K562 (cell line): ENCODE results near the gene SLC22A4. TPM values are rescaled to one million over a fixed set of nuclear protein-coding genes. Genes with fewer than 3 reads are reported as not detected.

ENCODE experiments used
- ASH1L ChIP-seq: fragments of 450-650 bp; IDR thresholded peaks from 2 replicates; pipeline ENCODE4 v1.6.1; 2018; ENCODE audit warnings: borderline replicate concordance, mild to moderate bottlenecking, low read depth; ENCODE audit not compliant: partially characterized antibody
- BHLHE40 ChIP-seq: IDR thresholded peaks from 2 replicates; pipeline ENCODE4 v1.6.1; 2011; ENCODE audit warnings: low read length, improper control_type of control experiment
- CBX2 ChIP-seq: fragments of 200-600 bp; sonication (generic); IDR thresholded peaks from one replicate; pipeline ENCODE4 v1.6.1; 2012; ENCODE audit warnings: mild to moderate bottlenecking, low read length, inconsistent platforms; ENCODE audit not compliant: insufficient read depth, poor library complexity, severe bottlenecking
- CCNT2 ChIP-seq: IDR thresholded peaks from 2 replicates; pipeline ENCODE4 v1.6.1; 2011; ENCODE audit warnings: borderline replicate concordance, low read depth, mild to moderate bottlenecking, moderate library complexity, mixed read lengths, low read length; ENCODE audit not compliant: insufficient read length; ENCODE audit errors: extremely low read depth
- DDX20 ChIP-seq: fragments of 450-650 bp; IDR thresholded peaks from 2 replicates; pipeline ENCODE4 v1.6.1; 2016; ENCODE audit warnings: missing genetic modification characterization, low read depth, mild to moderate bottlenecking, missing compliant biosample characterization, moderate library complexity
- EGR1 ChIP-seq: fragments of 450-650 bp; conservative IDR thresholded peaks from 2 replicates; pipeline ENCODE4 v1.6.1; 2017; ENCODE audit warnings: mild to moderate bottlenecking
- FOSL1 ChIP-seq: fragments of 200-800 bp; sonication (Bioruptor generic); conservative IDR thresholded peaks from 2 replicates; pipeline ENCODE4 v1.6.1; 2016; ENCODE audit warnings: missing genetic modification characterization, missing compliant biosample characterization
- NFIC ChIP-seq: fragments of 450-650 bp; IDR thresholded peaks from 2 replicates; pipeline ENCODE4 v1.6.1; 2017; ENCODE audit warnings: mild to moderate bottlenecking, inconsistent platforms
- SIX5 ChIP-seq, 2 experiments: IDR thresholded peaks; 2 replicates each; pipeline ENCODE4 v1.6.1; 2011; ENCODE audit warnings: low read length in 2 of 2, borderline replicate concordance in 1 of 2, low read depth in 1 of 2, mild to moderate bottlenecking in 1 of 2, moderate library complexity in 1 of 2; ENCODE audit not compliant: insufficient read depth in 1 of 2
- STAG1 ChIP-seq: sonication (generic); formaldehyde crosslinking; IDR thresholded peaks from 2 replicates; pipeline ENCODE4 v1.5.0; 2020; ENCODE audit warnings: missing genetic modification reagents, borderline replicate concordance
- TAF1 ChIP-seq: IDR thresholded peaks from 2 replicates; pipeline ENCODE4 v1.6.1; 2011; ENCODE audit warnings: mild to moderate bottlenecking, low read length, moderate library complexity; ENCODE audit not compliant: insufficient read depth, control insufficient read depth, severe bottlenecking; ENCODE audit errors: extremely low read depth
- TAL1 ChIP-seq: fragments of 450-650 bp; IDR thresholded peaks from 2 replicates; pipeline ENCODE4 v1.6.1; 2016; ENCODE audit warnings: mild to moderate bottlenecking
- TCF3 ChIP-seq: sonication (generic); formaldehyde crosslinking; IDR thresholded peaks from 2 replicates; pipeline ENCODE4 v1.4.0; 2020; ENCODE audit warnings: mild to moderate bottlenecking, missing genetic modification reagents
- TCFL5 ChIP-seq: fragments of 250-450 bp; sonication (Bioruptor Pico); conservative IDR thresholded peaks from 2 replicates; pipeline ENCODE4 v1.6.1; 2021; ENCODE audit warnings: mild to moderate bottlenecking, moderate library complexity, matching md5 sums
- ZNF347 ChIP-seq: fragments of 450-650 bp; formaldehyde crosslinking; IDR thresholded peaks from 2 replicates; pipeline ENCODE4 v1.4.0; 2020; ENCODE audit warnings: low read depth, mild to moderate bottlenecking, moderate library complexity
- ZNF644 ChIP-seq: fragments of 200-800 bp; sonication (Bioruptor generic); IDR thresholded peaks from 2 replicates; pipeline ENCODE4 v1.6.1; 2016; ENCODE audit warnings: low read depth, missing genetic modification characterization, missing compliant biosample characterization
- polyA plus RNA-seq, 8 experiments: library from polyadenylated mRNA; depleted of rRNA in 4 of 8; stranded (reverse) in 5 of 8; unstranded in 3 of 8; fragments of >200 nt; fragmentation: Nextera tagmentation in 2 of 8; fragmentation: Illumina TruSeq in 1 of 8; extraction: Ambion mirVana in 2 of 8; extraction: Trizol in 1 of 8; gene quantifications; 2 replicates each; pipeline versions ENCODE4 v1.2.1 to v1.2.3, GENCODE V29; 2011 to 2014; ENCODE audit warnings: inconsistent platforms in 1 of 8, missing spikeins in 1 of 8
- total RNA-seq, 7 experiments: library from RNA; depleted of rRNA in 6 of 7; stranded (reverse); fragments of >200 nt in 6 of 7; fragmentation: Illumina TruSeq in 2 of 7; extraction: Trizol in 2 of 7; gene quantifications; 2 replicates each; pipeline versions ENCODE4 v1.2.1 to v1.2.3, GENCODE V29; 2011 to 2021; ENCODE audit warnings: low replicate concordance in 1 of 7
- TF ChIP-seq, protein P1 (sequence below): fragments of 250-450 bp; sonication (Bioruptor Pico); IDR thresholded peaks from 2 replicates; pipeline ENCODE4 v1.8.0; 2022; ENCODE audit warnings: moderate library complexity, mild to moderate bottlenecking, inconsistent platforms
- TF ChIP-seq, protein P2 (sequence below): fragments of 450-650 bp; IDR thresholded peaks from 2 replicates; pipeline ENCODE4 v1.6.1; 2016; ENCODE audit warnings: low read depth
- TF ChIP-seq, protein P3 (sequence below): sonication (generic); formaldehyde crosslinking; IDR thresholded peaks from 2 replicates; pipeline ENCODE4 v1.8.0; 2022; ENCODE audit warnings: mild to moderate bottlenecking, missing genetic modification reagents

Gene SLC22A4
- total and polyA plus RNA-seq, 9 of the 15 experiments (the other 6 are each of a cell fraction or from before 2014, with no cell fraction given) = 2.7 to 9.5 (median 6.2) TPM

DNA sequence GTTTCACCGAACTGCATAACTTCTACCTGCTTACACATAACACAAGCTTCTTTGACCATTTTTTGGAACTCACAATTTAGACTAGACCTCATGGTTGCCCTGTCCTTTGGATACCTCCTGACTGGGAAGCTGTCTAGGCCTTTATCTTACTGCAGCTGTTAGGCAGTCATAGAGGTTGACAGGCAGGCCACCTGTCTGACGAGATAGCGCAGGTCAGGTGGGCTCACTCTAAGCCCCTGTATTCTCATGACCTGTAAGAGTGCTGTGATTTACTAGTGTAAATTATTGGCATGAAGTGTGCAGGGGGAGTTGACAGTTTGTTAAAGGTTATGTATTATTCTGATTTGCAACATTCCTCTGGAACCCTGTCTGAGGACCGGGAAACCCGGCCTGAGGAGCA, 29.0 kb downstream of the SLC22A4 start (continued):
- TF ChIP-seq, protein P1, sequence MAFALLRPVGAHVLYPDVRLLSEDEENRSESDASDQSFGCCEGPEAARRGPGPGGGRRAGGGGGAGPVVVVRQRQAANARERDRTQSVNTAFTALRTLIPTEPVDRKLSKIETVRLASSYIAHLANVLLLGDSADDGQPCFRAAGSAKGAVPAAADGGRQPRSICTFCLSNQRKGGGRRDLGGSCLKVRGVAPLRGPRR (CRISPR knock-in tag) = no peak
- TF ChIP-seq BHLHE40 = no peak
- TF ChIP-seq TAF1 = no peak
- peak; percentile 93 for TF ChIP-seq TAL1
- TF ChIP-seq ASH1L = no peak
- no peak for TF ChIP-seq TCFL5 (CRISPR knock-in tag)
- TF ChIP-seq ZNF347 (CRISPR knock-in tag) = no peak
- no peak for TF ChIP-seq CCNT2
- peak; percentile 62 for TF ChIP-seq NFIC
- TF ChIP-seq TCF3 (CRISPR knock-in tag) = peak; percentile 91
- TF ChIP-seq, protein P2, sequence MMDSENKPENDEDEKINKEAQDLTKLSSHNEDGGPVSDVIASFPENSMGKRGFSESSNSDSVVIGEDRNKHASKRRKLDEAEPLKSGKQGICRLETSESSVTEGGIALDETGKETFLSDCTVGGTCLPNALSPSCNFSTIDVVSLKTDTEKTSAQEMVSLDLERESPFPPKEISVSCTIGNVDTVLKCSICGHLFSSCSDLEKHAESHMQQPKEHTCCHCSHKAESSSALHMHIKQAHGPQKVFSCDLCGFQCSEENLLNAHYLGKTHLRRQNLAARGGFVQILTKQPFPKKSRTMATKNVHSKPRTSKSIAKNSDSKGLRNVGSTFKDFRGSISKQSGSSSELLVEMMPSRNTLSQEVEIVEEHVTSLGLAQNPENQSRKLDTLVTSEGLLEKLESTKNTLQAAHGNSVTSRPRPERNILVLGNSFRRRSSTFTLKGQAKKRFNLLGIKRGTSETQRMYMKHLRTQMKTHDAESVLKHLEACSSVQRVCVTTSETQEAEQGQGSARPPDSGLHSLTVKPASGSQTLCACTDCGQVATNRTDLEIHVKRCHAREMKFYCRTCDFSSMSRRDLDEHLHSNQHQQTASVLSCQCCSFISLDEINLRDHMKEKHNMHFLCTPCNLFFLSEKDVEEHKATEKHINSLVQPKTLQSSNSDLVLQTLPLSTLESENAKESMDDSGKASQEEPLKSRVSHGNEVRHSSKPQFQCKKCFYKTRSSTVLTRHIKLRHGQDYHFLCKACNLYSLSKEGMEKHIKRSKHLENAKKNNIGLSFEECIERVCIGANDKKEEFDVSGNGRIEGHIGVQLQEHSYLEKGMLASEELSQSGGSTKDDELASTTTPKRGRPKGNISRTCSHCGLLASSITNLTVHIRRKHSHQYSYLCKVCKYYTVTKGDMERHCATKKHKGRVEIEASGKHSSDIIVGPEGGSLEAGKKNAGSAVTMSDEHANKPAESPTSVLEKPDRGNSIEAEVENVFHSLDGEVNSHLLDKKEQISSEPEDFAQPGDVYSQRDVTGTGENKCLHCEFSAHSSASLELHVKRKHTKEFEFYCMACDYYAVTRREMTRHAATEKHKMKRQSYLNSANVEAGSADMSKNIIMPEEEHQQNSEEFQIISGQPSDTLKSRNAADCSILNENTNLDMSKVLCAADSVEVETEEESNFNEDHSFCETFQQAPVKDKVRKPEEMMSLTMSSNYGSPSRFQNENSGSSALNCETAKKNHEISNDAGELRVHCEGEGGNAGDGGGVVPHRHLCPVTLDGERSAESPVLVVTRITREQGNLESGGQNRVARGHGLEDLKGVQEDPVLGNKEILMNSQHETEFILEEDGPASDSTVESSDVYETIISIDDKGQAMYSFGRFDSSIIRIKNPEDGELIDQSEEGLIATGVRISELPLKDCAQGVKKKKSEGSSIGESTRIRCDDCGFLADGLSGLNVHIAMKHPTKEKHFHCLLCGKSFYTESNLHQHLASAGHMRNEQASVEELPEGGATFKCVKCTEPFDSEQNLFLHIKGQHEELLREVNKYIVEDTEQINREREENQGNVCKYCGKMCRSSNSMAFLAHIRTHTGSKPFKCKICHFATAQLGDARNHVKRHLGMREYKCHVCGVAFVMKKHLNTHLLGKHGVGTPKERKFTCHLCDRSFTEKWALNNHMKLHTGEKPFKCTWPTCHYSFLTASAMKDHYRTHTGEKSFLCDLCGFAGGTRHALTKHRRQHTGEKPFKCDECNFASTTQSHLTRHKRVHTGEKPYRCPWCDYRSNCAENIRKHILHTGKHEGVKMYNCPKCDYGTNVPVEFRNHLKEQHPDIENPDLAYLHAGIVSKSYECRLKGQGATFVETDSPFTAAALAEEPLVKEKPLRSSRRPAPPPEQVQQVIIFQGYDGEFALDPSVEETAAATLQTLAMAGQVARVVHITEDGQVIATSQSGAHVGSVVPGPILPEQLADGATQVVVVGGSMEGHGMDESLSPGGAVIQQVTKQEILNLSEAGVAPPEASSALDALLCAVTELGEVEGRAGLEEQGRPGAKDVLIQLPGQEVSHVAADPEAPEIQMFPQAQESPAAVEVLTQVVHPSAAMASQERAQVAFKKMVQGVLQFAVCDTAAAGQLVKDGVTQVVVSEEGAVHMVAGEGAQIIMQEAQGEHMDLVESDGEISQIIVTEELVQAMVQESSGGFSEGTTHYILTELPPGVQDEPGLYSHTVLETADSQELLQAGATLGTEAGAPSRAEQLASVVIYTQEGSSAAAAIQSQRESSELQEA = no peak
- no peak for TF ChIP-seq ZNF644 (tag)
- TF ChIP-seq EGR1 = no peak
- TF ChIP-seq, protein P3, sequence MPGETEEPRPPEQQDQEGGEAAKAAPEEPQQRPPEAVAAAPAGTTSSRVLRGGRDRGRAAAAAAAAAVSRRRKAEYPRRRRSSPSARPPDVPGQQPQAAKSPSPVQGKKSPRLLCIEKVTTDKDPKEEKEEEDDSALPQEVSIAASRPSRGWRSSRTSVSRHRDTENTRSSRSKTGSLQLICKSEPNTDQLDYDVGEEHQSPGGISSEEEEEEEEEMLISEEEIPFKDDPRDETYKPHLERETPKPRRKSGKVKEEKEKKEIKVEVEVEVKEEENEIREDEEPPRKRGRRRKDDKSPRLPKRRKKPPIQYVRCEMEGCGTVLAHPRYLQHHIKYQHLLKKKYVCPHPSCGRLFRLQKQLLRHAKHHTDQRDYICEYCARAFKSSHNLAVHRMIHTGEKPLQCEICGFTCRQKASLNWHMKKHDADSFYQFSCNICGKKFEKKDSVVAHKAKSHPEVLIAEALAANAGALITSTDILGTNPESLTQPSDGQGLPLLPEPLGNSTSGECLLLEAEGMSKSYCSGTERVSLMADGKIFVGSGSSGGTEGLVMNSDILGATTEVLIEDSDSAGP (CRISPR knock-in tag) = no peak
- TF ChIP-seq SIX5 (IDR thresholded peaks at IDR 0.05; ENCODE audit: borderline replicate concordance in 1 of 2, insufficient read depth in 1 of 2, low read depth in 1 of 2, low read length in 2 of 2) = no peak
- no peak for TF ChIP-seq STAG1 (CRISPR knock-in tag)
- TF ChIP-seq DDX20 = no peak
- TF ChIP-seq CBX2 = no peak
- TF ChIP-seq FOSL1 (tag) = no peak
